ENCODE data around the gene MYADML2.

Gene MYADML2

DNA sequence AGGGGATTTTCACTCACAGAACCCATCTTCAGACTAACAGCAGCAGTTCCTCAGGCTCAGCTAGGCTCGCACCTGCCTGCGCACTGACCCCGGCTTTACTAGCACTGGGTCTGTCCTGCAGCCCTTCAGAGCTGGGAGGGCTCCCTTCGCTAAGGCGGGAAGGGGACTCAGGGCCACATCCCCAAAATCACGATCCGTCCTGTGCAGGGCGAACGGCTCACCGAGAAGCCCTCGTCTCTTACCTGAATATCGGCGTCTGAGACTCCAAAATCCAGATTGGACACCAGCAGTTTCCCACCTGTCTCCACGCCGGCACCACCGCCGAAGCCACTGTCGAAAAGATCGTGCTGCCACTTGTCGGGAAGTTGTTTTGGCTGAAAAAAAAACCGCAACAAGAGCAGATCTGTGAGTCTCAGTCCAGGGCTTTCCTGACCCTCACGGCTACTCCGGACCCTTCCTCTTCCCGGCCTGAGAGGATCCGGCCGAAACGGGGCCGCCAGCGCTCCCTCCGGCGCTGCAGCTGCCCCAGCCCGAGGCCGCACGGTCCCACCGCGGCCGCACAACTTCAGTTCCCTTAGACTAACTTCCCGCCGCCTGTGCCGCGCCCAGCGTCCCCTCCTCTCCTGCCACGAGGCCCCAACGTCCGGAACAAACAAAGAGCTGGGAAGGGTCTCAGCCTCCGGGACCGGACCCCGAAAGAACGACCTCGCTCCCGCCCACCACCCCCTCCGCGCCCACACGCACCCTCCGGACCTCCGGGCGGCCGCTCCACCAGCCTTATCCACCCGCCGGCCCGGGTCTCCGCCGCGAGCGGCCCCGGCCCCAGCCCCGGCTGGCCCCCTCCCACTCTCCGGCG, 56.4 kb downstream of the MYADML2 start:
- DNase-seq, result no peak
